ENCODE data around the gene CCDC60. TPM values are rescaled to one million over a fixed set of nuclear protein-coding genes. Genes with fewer than 3 reads are reported as not detected.
A peak's percentile ranks its signal among the peaks of the same experiment; 100 is the strongest.

CCDC60 gene
- total RNA-seq, 1 experiment from 2014 or later, result not detected

- DNase-seq (ENCODE audit: low read depth), result no peak
Observed at GRCh38 chr12:119384340-119384739, 49.8 kb downstream of the CCDC60 start.

GRCh38 chr12:119385659-119386058 lies 51.1 kb downstream of the CCDC60 start:
- no peak for DNase-seq (ENCODE audit: low read depth)

GRCh38 chr12:119389687-119390086 lies 55.2 kb downstream of the CCDC60 start:
- DNase-seq (ENCODE audit: low read depth), result no peak

- DNase-seq (ENCODE audit: low read depth), result no peak
Observed at GRCh38 chr12:119391673-119392072, 57.1 kb downstream of the CCDC60 start.

GRCh38 chr12:119393677-119394076 lies 59.1 kb downstream of the CCDC60 start:
- DNase-seq (ENCODE audit: low read depth), result no peak

- DNase-seq (ENCODE audit: low read depth), result no peak
Observed at GRCh38 chr12:119397540-119397939, 63.0 kb downstream of the CCDC60 start.

GRCh38 chr12:119398190-119398589 lies 63.7 kb downstream of the CCDC60 start:
- DNase-seq (ENCODE audit: low read depth), result no peak

GRCh38 chr12:119399301-119399700 lies 64.8 kb downstream of the CCDC60 start:
- DNase-seq (ENCODE audit: low read depth), result no peak

GRCh38 chr12:119406308-119406707 lies 71.8 kb downstream of the CCDC60 start:
- DNase-seq (ENCODE audit: low read depth), result no peak

- no peak for DNase-seq (ENCODE audit: low read depth)
Observed at GRCh38 chr12:119406811-119407210, 72.3 kb downstream of the CCDC60 start.

GRCh38 chr12:119409043-119409442 lies 74.5 kb downstream of the CCDC60 start:
- no peak for DNase-seq (ENCODE audit: low read depth)

GRCh38 chr12:119410396-119410795 lies 75.9 kb downstream of the CCDC60 start:
- DNase-seq (ENCODE audit: low read depth), result no peak

- no peak for DNase-seq (ENCODE audit: low read depth)
Observed at GRCh38 chr12:119412306-119412705, 77.8 kb downstream of the CCDC60 start.

- peak; percentile 39 for DNase-seq (ENCODE audit: low read depth)
Observed at GRCh38 chr12:119412811-119413794, 78.6 kb downstream of the CCDC60 start.

GRCh38 chr12:119415714-119416113 lies 81.2 kb downstream of the CCDC60 start:
- no peak for DNase-seq (ENCODE audit: low read depth)

- DNase-seq (ENCODE audit: low read depth), result no peak
Observed at GRCh38 chr12:119417440-119417839, 82.9 kb downstream of the CCDC60 start.

- no peak for DNase-seq (ENCODE audit: low read depth)
Observed at GRCh38 chr12:119419381-119419780, 84.9 kb downstream of the CCDC60 start.

GRCh38 chr12:119423285-119423684 lies 88.8 kb downstream of the CCDC60 start:
- DNase-seq (ENCODE audit: low read depth), result no peak

- DNase-seq (ENCODE audit: low read depth), result no peak
Observed at GRCh38 chr12:119425623-119426022, 91.1 kb downstream of the CCDC60 start.

GRCh38 chr12:119431151-119431550 lies 96.6 kb downstream of the CCDC60 start:
- DNase-seq (ENCODE audit: low read depth), result no peak

GRCh38 chr12:119432949-119433348 lies 98.4 kb downstream of the CCDC60 start:
- DNase-seq (ENCODE audit: low read depth), result no peak

GRCh38 chr12:119440803-119441360 lies 106.4 kb downstream of the CCDC60 start:
- no peak for DNase-seq (ENCODE audit: low read depth)

GRCh38 chr12:119444462-119445044 lies 110.0 kb downstream of the CCDC60 start:
- peak; percentile 40 for DNase-seq (ENCODE audit: low read depth)

All from RPMI7951 (cell line).